ENCODE results near the gene DKK2.

The DKK2 gene

GRCh38 chr4:107034996-107035818 is 906 bp downstream of the DKK2 start:
- no peak for TF ChIP-seq MYC (IDR thresholded peaks at IDR 0.05; ENCODE audit: low read depth, low read length)
- no peak for TF ChIP-seq POLR2A (IDR thresholded peaks at IDR 0.05; ENCODE audit: extremely low read depth, insufficient read length)
- TF ChIP-seq, protein P1, sequence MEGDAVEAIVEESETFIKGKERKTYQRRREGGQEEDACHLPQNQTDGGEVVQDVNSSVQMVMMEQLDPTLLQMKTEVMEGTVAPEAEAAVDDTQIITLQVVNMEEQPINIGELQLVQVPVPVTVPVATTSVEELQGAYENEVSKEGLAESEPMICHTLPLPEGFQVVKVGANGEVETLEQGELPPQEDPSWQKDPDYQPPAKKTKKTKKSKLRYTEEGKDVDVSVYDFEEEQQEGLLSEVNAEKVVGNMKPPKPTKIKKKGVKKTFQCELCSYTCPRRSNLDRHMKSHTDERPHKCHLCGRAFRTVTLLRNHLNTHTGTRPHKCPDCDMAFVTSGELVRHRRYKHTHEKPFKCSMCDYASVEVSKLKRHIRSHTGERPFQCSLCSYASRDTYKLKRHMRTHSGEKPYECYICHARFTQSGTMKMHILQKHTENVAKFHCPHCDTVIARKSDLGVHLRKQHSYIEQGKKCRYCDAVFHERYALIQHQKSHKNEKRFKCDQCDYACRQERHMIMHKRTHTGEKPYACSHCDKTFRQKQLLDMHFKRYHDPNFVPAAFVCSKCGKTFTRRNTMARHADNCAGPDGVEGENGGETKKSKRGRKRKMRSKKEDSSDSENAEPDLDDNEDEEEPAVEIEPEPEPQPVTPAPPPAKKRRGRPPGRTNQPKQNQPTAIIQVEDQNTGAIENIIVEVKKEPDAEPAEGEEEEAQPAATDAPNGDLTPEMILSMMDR (IDR thresholded peaks at IDR 0.05; ENCODE audit: low read depth, low read length): no peak
- no peak for TF ChIP-seq MAX (IDR thresholded peaks at IDR 0.05; ENCODE audit: low read depth, low read length)
- no peak for DNase-seq (ENCODE audit: low read depth)
- no peak overlapping the region for H3K4me3 ChIP-seq (ENCODE audit: low read depth, low read length)

GRCh38 chr4:107034091-107034995 is 1.8 kb downstream of the DKK2 start:
- DNase-seq (ENCODE audit: low read depth): peak; percentile 16
- TF ChIP-seq, protein P1 (IDR thresholded peaks at IDR 0.05; ENCODE audit: low read depth, low read length): peak; percentile 4
- no peak for TF ChIP-seq POLR2A (IDR thresholded peaks at IDR 0.05; ENCODE audit: extremely low read depth, insufficient read length)
- no peak overlapping the region for H3K4me3 ChIP-seq (ENCODE audit: low read depth, low read length)

GRCh38 chr4:107027379-107027778 is 8.7 kb downstream of the DKK2 start:
- DNase-seq (ENCODE audit: low read depth): no peak
- H3K4me3 ChIP-seq (ENCODE audit: low read depth, low read length): no peak overlapping the region
- TF ChIP-seq MYC (IDR thresholded peaks at IDR 0.05; ENCODE audit: low read depth, low read length) (no peak), MAX (IDR thresholded peaks at IDR 0.05; ENCODE audit: low read depth, low read length) (no peak), POLR2A (IDR thresholded peaks at IDR 0.05; ENCODE audit: extremely low read depth, insufficient read length) (no peak)
- TF ChIP-seq, protein P1 (IDR thresholded peaks at IDR 0.05; ENCODE audit: low read depth, low read length): no peak

GRCh38 chr4:107018344-107018735 is 17.8 kb downstream of the DKK2 start:
- TF ChIP-seq MAX (IDR thresholded peaks at IDR 0.05; ENCODE audit: low read depth, low read length) (no peak), POLR2A (IDR thresholded peaks at IDR 0.05; ENCODE audit: extremely low read depth, insufficient read length) (no peak), MYC (IDR thresholded peaks at IDR 0.05; ENCODE audit: low read depth, low read length) (no peak)
- TF ChIP-seq, protein P1 (IDR thresholded peaks at IDR 0.05; ENCODE audit: low read depth, low read length): no peak
- H3K4me3 ChIP-seq (ENCODE audit: low read depth, low read length): no peak overlapping the region
- no peak for DNase-seq (ENCODE audit: low read depth)

GRCh38 chr4:107017443-107018343 is 18.4 kb downstream of the DKK2 start:
- DNase-seq (ENCODE audit: low read depth): no peak
- TF ChIP-seq MAX (IDR thresholded peaks at IDR 0.05; ENCODE audit: low read depth, low read length): no peak
- TF ChIP-seq MYC (IDR thresholded peaks at IDR 0.05; ENCODE audit: low read depth, low read length): no peak
- TF ChIP-seq, protein P1 (IDR thresholded peaks at IDR 0.05; ENCODE audit: low read depth, low read length): no peak
- no peak for TF ChIP-seq POLR2A (IDR thresholded peaks at IDR 0.05; ENCODE audit: extremely low read depth, insufficient read length)
- no peak overlapping the region for H3K4me3 ChIP-seq (ENCODE audit: low read depth, low read length)
